Ishikawa (cell line): Measurements from ENCODE around the gene PLXNA2.

Source experiments
- CEBPB ChIP-seq: IDR thresholded peaks from 2 replicates; pipeline ENCODE4 v1.6.1; 2012
- CREB1 ChIP-seq: IDR thresholded peaks from 2 replicates; pipeline ENCODE4 v1.6.1; 2012; ENCODE audit warnings: low read depth
- EGR1 ChIP-seq: IDR thresholded peaks from 2 replicates; pipeline ENCODE4 v1.6.1; 2012
- EP300 ChIP-seq: IDR thresholded peaks from 2 replicates; pipeline ENCODE4 v1.6.1; 2012; ENCODE audit warnings: borderline replicate concordance
- FOXM1 ChIP-seq: IDR thresholded peaks from 2 replicates; pipeline ENCODE4 v1.6.1; 2012; ENCODE audit warnings: low read depth, borderline replicate concordance
- MAX ChIP-seq: IDR thresholded peaks from 2 replicates; pipeline ENCODE4 v1.6.1; 2012
- NFIC ChIP-seq: IDR thresholded peaks from 2 replicates; pipeline ENCODE4 v1.6.1; 2012
- RAD21 ChIP-seq: IDR thresholded peaks from 2 replicates; pipeline ENCODE4 v1.6.1; 2012; ENCODE audit warnings: low read depth
- TAF1 ChIP-seq: IDR thresholded peaks from 2 replicates; pipeline ENCODE4 v1.6.1; 2012; ENCODE audit warnings: low read depth, mild to moderate bottlenecking
- TCF12 ChIP-seq: IDR thresholded peaks from 2 replicates; pipeline ENCODE4 v1.6.1; 2012; ENCODE audit warnings: low read depth
- TEAD4 ChIP-seq: IDR thresholded peaks from 2 replicates; pipeline ENCODE4 v1.6.1; 2012
- USF1 ChIP-seq: IDR thresholded peaks from 2 replicates; pipeline ENCODE4 v1.6.1; 2012
- YY1 ChIP-seq: IDR thresholded peaks from 2 replicates; pipeline ENCODE4 v1.6.1; 2012; ENCODE audit warnings: low read depth
- ZBTB7A ChIP-seq: IDR thresholded peaks from 2 replicates; pipeline ENCODE4 v1.6.1; 2012; ENCODE audit warnings: low read depth
- TF ChIP-seq, protein P1 (sequence below): IDR thresholded peaks from 2 replicates; pipeline ENCODE4 v1.6.1; 2012; ENCODE audit warnings: low read depth, mild to moderate bottlenecking

PLXNA2 gene

DNA sequence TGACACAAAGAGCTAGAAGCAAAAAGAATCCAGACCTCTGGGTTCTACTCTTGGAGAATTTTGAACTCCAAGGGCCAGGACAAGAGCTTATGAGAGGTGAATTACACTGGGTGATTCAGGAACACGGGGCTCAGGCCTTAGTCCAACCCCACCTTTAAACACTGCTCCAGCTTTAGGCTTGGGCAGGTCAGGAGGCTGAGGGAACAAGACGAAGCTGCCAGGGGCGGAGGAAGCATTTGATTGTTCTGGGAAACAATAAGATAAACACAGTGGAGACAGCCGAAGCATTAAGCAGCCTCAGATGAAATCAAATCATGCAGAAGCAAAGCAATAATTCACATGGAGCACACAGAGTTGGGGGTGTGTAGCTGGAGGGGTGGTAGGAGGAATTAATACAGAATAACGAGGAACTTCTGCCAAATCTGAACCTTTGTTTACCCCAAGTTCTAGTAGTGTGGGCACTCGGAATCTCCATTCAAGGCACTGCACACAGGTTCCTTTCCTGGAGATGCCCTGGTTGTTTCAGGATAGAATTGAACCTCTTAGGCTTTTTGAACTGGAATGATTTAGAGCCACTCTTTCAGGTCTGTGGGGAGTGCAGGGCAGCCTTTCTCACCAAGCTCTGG, 93.2 kb downstream of the PLXNA2 start:
- TF ChIP-seq USF1, result no peak
- TF ChIP-seq CEBPB, result no peak
- TF ChIP-seq, protein P1, sequence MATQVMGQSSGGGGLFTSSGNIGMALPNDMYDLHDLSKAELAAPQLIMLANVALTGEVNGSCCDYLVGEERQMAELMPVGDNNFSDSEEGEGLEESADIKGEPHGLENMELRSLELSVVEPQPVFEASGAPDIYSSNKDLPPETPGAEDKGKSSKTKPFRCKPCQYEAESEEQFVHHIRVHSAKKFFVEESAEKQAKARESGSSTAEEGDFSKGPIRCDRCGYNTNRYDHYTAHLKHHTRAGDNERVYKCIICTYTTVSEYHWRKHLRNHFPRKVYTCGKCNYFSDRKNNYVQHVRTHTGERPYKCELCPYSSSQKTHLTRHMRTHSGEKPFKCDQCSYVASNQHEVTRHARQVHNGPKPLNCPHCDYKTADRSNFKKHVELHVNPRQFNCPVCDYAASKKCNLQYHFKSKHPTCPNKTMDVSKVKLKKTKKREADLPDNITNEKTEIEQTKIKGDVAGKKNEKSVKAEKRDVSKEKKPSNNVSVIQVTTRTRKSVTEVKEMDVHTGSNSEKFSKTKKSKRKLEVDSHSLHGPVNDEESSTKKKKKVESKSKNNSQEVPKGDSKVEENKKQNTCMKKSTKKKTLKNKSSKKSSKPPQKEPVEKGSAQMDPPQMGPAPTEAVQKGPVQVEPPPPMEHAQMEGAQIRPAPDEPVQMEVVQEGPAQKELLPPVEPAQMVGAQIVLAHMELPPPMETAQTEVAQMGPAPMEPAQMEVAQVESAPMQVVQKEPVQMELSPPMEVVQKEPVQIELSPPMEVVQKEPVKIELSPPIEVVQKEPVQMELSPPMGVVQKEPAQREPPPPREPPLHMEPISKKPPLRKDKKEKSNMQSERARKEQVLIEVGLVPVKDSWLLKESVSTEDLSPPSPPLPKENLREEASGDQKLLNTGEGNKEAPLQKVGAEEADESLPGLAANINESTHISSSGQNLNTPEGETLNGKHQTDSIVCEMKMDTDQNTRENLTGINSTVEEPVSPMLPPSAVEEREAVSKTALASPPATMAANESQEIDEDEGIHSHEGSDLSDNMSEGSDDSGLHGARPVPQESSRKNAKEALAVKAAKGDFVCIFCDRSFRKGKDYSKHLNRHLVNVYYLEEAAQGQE, result no peak
- TF ChIP-seq TCF12, result no peak
- no peak for TF ChIP-seq ZBTB7A

GRCh38 chr1:208149776-208150514, 94.2 kb downstream of the PLXNA2 start:
- TF ChIP-seq EP300 (no peak), TCF12 (no peak), RAD21 (no peak), ZBTB7A (no peak), NFIC (no peak), TEAD4 (no peak), USF1 (no peak), MAX (no peak), CEBPB (no peak), EGR1 (no peak), FOXM1 (no peak)
- TF ChIP-seq, protein P1, result no peak

GRCh38 chr1:208149213-208149612, 95.0 kb downstream of the PLXNA2 start:
- TF ChIP-seq USF1, result no peak
- no peak for TF ChIP-seq NFIC
- no peak for TF ChIP-seq EGR1
- no peak for TF ChIP-seq TEAD4
- TF ChIP-seq CREB1, result no peak
- TF ChIP-seq MAX, result no peak
- TF ChIP-seq CEBPB, result no peak
- TF ChIP-seq YY1, result no peak
- TF ChIP-seq TCF12, result no peak
- no peak for TF ChIP-seq EP300
- TF ChIP-seq, protein P1, result no peak
- TF ChIP-seq ZBTB7A, result no peak
- no peak for TF ChIP-seq RAD21
- no peak for TF ChIP-seq FOXM1
- no peak for TF ChIP-seq TAF1

DNA sequence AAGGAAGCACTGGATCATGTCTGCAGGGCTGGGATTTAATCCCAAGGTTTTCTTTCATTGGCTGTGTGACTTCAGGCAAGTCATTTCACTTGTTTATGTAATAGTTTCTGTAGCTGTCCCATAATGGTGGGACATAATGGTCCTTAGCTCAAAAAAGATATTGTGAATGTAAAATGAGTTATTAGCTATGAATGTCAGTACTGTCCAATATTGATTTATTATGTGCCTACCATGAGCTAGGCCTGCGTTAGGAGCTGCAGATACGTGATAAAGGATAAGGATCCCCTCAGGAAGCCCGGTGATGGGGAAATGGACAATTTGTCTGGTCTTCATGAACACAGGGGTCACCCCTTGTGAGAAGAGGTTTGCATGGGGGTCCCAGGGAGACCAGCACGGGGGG, 95.8 kb downstream of the PLXNA2 start:
- TF ChIP-seq MAX (no peak), ZBTB7A (no peak)
